Naive thymus-derived CD8-positive, alpha-beta T cell (primary cell): ENCODE measurements around the gene RAB2B. TPM values are rescaled to one million over a fixed set of nuclear protein-coding genes. Genes with fewer than 3 reads are reported as not detected.

Experiments used
- ATAC-seq, 2 donors: fragments of 150-1000 bp; cut with Tn5 transposase in 1 of 2; sonication (Bioruptor Pico), chemical (Tn5 transposase) in 1 of 2; 1 replicate in 1 of 2; 2 replicates in 1 of 2; pipeline ENCODE4 v1.10.0; 2021; ENCODE audit warnings: mild to moderate bottlenecking in 2 of 2, moderate library complexity in 2 of 2
- POLR2A ChIA-PET: fragments of 350-600 bp; sonication (Branson Sonifier 250); formaldehyde crosslinking; loops from one replicate; lab custom pipeline; 2021; ENCODE audit warnings: antibody characterized with exemption; lab: Charles Lee
- DNase-seq, 10 donors: peaks; one replicate each; pipeline versions ENCODE4 v3.0.0 to v3.0.0-alpha.2; 2020 to 2022
- H3K27ac Mint-ChIP-seq, 10 donors: one replicate each; pipeline ENCODE4 v1.8.0; 2020 to 2022; ENCODE audit warnings: mild to moderate bottlenecking in 10 of 10, mixed read lengths in 10 of 10, moderate library complexity in 4 of 10, inconsistent platforms in 1 of 10
- H3K27me3 Mint-ChIP-seq, 5 donors: one replicate each; pipeline ENCODE4 v1.8.0; 2021 to 2022; ENCODE audit warnings: mixed read lengths in 5 of 5
- H3K36me3 Mint-ChIP-seq, 3 donors: one replicate each; pipeline ENCODE4 v1.8.0; 2020 to 2022; ENCODE audit warnings: mixed read lengths in 3 of 3, mild to moderate bottlenecking in 2 of 3, inconsistent platforms in 1 of 3
- H3K4me1 Mint-ChIP-seq, 4 donors: one replicate each; pipeline ENCODE4 v1.8.0; 2021 to 2022; ENCODE audit warnings: mixed read lengths in 4 of 4
- H3K4me3 Mint-ChIP-seq, 10 donors: one replicate each; pipeline ENCODE4 v1.8.0; 2020 to 2022; ENCODE audit warnings: mild to moderate bottlenecking in 10 of 10, mixed read lengths in 10 of 10, moderate library complexity in 6 of 10, inconsistent platforms in 1 of 10
- H3K9me3 Mint-ChIP-seq, 9 donors: one replicate each; pipeline ENCODE4 v1.8.0; 2020 to 2022; ENCODE audit warnings: mixed read lengths in 9 of 9, mild to moderate bottlenecking in 3 of 9, inconsistent platforms in 1 of 9, moderate library complexity in 1 of 9
- polyA plus RNA-seq, 3 donors: library from polyadenylated mRNA; unstranded; fragments of 300-500 nt; fragmentation: Illumina TruSeq; gene quantifications; one replicate each; pipeline ENCODE4 v1.2.3, GENCODE V29; 2021
- total RNA-seq, 8 experiments: library from RNA in 2 of 8; stranded (reverse) in 2 of 8; gene quantifications; one replicate each; pipeline ENCODE4 v1.2.3 and lab custom pipeline; 2021 to 2026

RAB2B gene
- total and polyA plus RNA-seq, 5 experiments from 2014 or later, result 8.7 to 29.2 (median 11.0) TPM

DNA sequence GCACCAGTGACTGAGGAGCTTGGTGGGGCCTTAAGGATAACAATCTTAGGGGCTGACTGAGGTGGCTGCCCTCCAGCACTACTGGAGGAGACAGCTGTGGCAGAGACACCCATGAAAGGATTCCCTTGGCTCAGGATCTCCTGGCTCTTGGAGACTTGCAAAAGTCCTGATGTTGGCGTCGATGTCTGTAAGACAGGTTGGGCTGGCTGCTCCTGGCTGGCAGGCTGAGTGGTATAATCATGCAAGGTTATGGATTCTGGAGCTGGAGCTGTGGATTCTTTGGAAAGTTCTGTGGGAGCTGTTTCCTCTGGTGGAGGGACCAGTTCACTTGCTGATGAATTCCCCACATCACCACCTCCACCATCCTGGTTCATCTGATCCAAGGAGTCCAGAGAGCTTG lies 45.6 kb downstream of the RAB2B start:
- no peak overlapping the region for H3K4me3 Mint-ChIP-seq
- DNase-seq (no peak), ATAC-seq (no peak)
- H3K27ac Mint-ChIP-seq, result peak overlapping the region in 3 of 10 donors; percentile 39 to 59 (median 53)
- POLR2A ChIA-PET, result interaction anchor here (0.9 kb wide), 1 partner anchor 46 kb away, joined by 4 read pairs; no protein-coding TSS in a partner anchor
- H3K27me3 Mint-ChIP-seq, result no peaks in the 10 kb centered on the region
- no peaks in the 10 kb centered on the region for H3K9me3 Mint-ChIP-seq
- peaks cover 0 to 72% (median 17%) of the 10 kb centered on the region in 3 donors for H3K36me3 Mint-ChIP-seq
- H3K4me1 Mint-ChIP-seq, result peaks cover 28 to 65% (median 49%) of the 10 kb centered on the region in 4 donors

DNA sequence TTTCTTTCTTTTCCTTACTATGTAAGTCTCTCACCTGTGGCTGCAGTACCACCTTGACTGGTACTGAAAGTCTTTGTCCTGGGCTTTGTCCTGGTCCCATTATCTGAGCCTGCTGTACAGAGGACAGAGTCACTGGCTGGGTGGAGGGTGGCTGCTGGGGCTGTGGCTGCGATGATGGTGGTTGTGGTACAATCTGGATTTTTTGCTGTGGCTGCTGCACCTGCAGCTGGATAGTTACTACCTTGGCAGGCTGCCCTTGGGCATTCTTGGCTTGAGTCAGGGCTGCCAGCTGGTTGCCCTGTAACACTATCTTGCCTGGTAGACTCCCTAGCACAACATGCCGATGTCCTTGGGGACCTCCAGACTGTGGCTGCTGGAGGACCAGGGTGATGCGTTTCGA lies 47.8 kb downstream of the RAB2B start:
- DNase-seq, result no peak
- no peaks in the 10 kb centered on the region for H3K9me3 Mint-ChIP-seq
- H3K27me3 Mint-ChIP-seq, result no peaks in the 10 kb centered on the region
- POLR2A ChIA-PET, result no interaction called here
- ATAC-seq, result no peak
- no peak overlapping the region for H3K4me3 Mint-ChIP-seq
- peaks cover 0 to 84% (median 23%) of the 10 kb centered on the region in 3 donors for H3K36me3 Mint-ChIP-seq
- peak overlapping the region in 3 of 10 donors; percentile 12 to 39 (median 14) for H3K27ac Mint-ChIP-seq
- H3K4me1 Mint-ChIP-seq, result peaks cover 17 to 44% (median 28%) of the 10 kb centered on the region in 4 donors

DNA sequence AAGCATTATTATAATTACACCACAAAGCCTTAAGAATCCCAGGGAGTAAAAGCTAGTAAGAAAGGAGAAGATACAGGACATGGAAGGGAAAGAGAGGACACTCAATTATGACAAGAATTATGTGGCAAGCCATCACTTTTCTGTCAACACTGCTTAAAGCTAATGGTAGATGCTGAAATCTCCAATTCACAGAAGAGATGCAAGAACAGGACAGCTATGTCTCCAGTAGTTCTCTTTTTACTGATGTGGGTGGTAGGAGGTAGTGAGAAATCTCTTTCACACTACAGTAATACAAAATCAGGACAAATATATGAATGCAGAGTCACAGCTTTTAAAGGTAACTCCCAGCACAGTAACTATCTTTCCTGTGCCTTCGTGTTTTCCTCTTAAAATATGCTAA lies 50.1 kb downstream of the RAB2B start:
- ATAC-seq (no peak), DNase-seq (no peak)
- Mint-ChIP-seq H3K36me3 (peaks cover 0 to 96% (median 25%) of the 10 kb centered on the region in 3 donors), H3K27ac (peak overlapping the region in 4 of 10 donors; percentile 9 to 75 (median 44)), H3K27me3 (no peaks in the 10 kb centered on the region), H3K4me3 (no peak overlapping the region), H3K9me3 (no peaks in the 10 kb centered on the region), H3K4me1 (peaks cover 4 to 27% (median 17%) of the 10 kb centered on the region in 4 donors)
- POLR2A ChIA-PET, result no interaction called here

DNA sequence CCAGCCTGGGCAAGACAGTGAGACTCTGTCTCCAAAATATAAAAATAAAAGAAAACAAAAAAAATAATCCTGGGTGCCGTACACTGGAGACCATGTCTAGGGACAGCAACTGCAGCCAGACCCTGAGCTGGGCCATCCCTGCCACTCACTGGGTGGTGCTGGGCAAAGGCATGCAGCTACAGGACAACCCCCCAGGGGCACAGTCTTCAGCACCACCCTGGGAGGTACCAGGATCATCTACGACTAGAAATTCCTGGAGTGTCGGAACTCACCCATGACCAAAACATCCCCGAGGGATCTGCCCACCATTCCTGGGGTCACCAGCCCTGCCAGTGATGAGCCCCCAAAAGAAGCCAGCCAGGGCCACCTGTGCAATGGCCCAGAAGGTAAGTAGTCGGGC lies 57.2 kb downstream of the RAB2B start:
- H3K4me3 Mint-ChIP-seq, result no peak overlapping the region
- no peaks in the 10 kb centered on the region for H3K27me3 Mint-ChIP-seq
- POLR2A ChIA-PET, result interaction anchor here (0.6 kb wide), 1 partner anchor 27 kb away, joined by 3 read pairs; no protein-coding TSS in a partner anchor
- H3K9me3 Mint-ChIP-seq, result no peaks in the 10 kb centered on the region
- peaks cover 0 to 8% (median 5%) of the 10 kb centered on the region in 4 donors for H3K4me1 Mint-ChIP-seq
- no peak overlapping the region for H3K27ac Mint-ChIP-seq
- peaks cover 5 to 92% (median 25%) of the 10 kb centered on the region in 3 donors for H3K36me3 Mint-ChIP-seq
- DNase-seq (peak in 1 of 10 donors; percentile 60), ATAC-seq (no peak)

DNA sequence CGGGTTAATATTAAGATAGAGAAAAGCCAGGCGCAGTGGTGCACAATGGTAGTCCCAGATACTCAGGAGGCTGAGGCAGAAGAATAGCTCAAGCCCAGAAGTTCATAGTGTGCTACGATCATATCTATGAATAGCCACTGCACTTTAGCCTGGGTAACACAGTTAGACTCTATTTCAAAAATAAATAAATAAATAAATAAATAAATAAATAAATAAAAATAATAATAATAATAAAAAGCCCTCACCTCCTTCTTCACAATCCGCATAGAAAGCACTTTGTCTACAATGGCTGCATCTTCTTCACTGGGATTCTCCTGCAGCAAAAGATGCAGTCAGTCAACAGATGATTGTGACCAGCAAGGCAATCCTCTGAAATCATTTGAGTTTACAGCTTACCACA lies 61.4 kb downstream of the RAB2B start:
- Mint-ChIP-seq H3K36me3 (peaks cover 12 to 94% (median 31%) of the 10 kb centered on the region in 3 donors), H3K27me3 (no peaks in the 10 kb centered on the region), H3K9me3 (no peaks in the 10 kb centered on the region), H3K27ac (peak overlapping the region in 1 of 10 donors; percentile 14), H3K4me3 (no peak overlapping the region), H3K4me1 (peaks cover 0 to 5% (median 1%) of the 10 kb centered on the region in 4 donors)
- POLR2A ChIA-PET, result no interaction called here
- DNase-seq (no peak), ATAC-seq (no peak)

DNA sequence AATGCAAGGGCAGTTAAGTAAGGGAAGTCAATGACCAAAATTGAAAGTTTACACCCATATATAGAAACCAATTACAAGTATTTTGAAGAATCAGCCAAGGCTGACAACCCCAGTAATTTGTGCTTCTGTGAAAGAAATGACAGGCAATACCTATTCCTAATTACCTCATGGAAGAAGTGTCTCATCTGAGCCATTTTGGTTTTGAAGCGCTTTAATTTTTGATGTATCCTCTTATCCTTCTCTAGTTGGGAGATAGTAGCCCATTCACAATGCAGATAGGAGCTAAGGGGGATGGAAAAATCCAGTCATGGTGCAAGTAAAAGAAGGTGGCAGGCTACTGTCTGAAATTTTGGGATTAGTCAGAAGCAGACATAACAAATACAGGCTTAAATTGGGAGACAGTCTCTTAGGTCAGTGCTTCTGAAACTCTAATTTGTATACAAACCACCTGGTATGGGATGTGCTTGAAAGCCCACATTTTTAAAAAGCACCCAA lies 62.6 kb downstream of the RAB2B start:
- H3K36me3 Mint-ChIP-seq, result peaks cover 10 to 94% (median 28%) of the 10 kb centered on the region in 3 donors
- H3K27ac Mint-ChIP-seq, result no peak overlapping the region
- POLR2A ChIA-PET, result no interaction called here
- no peak overlapping the region for H3K4me3 Mint-ChIP-seq
- H3K9me3 Mint-ChIP-seq, result no peaks in the 10 kb centered on the region
- no peaks in the 10 kb centered on the region for H3K27me3 Mint-ChIP-seq
- no peak for DNase-seq
- peaks cover 0 to 3% (median 1%) of the 10 kb centered on the region in 4 donors for H3K4me1 Mint-ChIP-seq
- ATAC-seq, result no peak

Other genes starting within 250 kb of the RAB2B start
- gene HNRNPC, start 207.5 kb downstream of the RAB2B start, total RNA-seq, result 100 to 1,000 TPM; 569 to 584 TPM
- 100 to 1,000 TPM; 795 to 893 (median 875) TPM for gene HNRNPC, start 207.5 kb downstream of the RAB2B start, polyA plus RNA-seq
- not detected for gene RPGRIP1, start 196.9 kb downstream of the RAB2B start, total RNA-seq
- gene RPGRIP1, start 196.9 kb downstream of the RAB2B start, polyA plus RNA-seq, result under 1 TPM in 1 of 3 donors, not detected in 2; 0.09 TPM
- 10 to 100 TPM; 89.4 to 98.1 TPM for gene SUPT16H, start 92.9 kb downstream of the RAB2B start, total RNA-seq
- 10 to 100 TPM; 66.8 to 72.3 (median 70.2) TPM for gene SUPT16H, start 92.9 kb downstream of the RAB2B start, polyA plus RNA-seq
- 100 to 1,000 TPM; 136 to 146 TPM for gene CHD8, start 20.8 kb downstream of the RAB2B start, total RNA-seq
- gene CHD8, start 20.8 kb downstream of the RAB2B start, polyA plus RNA-seq, result 10 to 100 TPM; 20.7 to 34.9 (median 29.4) TPM
- gene TOX4, start 236 bp upstream of the RAB2B start, total RNA-seq, result 10 to 100 TPM; 86.2 to 90.2 TPM
- gene TOX4, start 236 bp upstream of the RAB2B start, polyA plus RNA-seq, result 10 to 100 TPM; 68.6 to 87.5 (median 75.8) TPM
- gene METTL3, start 34.4 kb upstream of the RAB2B start, total RNA-seq, result 100 to 1,000 TPM; 113 to 116 TPM
- gene METTL3, start 34.4 kb upstream of the RAB2B start, polyA plus RNA-seq, result 10 to 100 TPM; 12.4 to 24.5 (median 20.5) TPM
- 1 to 10 TPM; 6.2 to 6.7 TPM for gene SALL2, start 49.4 kb upstream of the RAB2B start, total RNA-seq
- 1 to 10 TPM; 2.5 to 3.8 (median 2.5) TPM for gene SALL2, start 49.4 kb upstream of the RAB2B start, polyA plus RNA-seq
- not detected for gene OR10G3, start 103.1 kb upstream of the RAB2B start, total RNA-seq
- not detected for gene OR10G3, start 103.1 kb upstream of the RAB2B start, polyA plus RNA-seq
- not detected for gene OR10G2, start 158.0 kb upstream of the RAB2B start, total RNA-seq
- gene OR10G2, start 158.0 kb upstream of the RAB2B start, polyA plus RNA-seq, result under 1 TPM in 2 of 3 donors, not detected in 1; 0.24 to 0.35 TPM
- not detected for gene OR4E2, start 176.9 kb upstream of the RAB2B start, total RNA-seq
- not detected for gene OR4E2, start 176.9 kb upstream of the RAB2B start, polyA plus RNA-seq
- under 1 TPM in 1 of 2 experiments, not detected in 1; 0.13 TPM for gene OR4E1, start 196.9 kb upstream of the RAB2B start, total RNA-seq
- not detected for gene OR4E1, start 196.9 kb upstream of the RAB2B start, polyA plus RNA-seq